A549 (cell line): ENCODE data around the gene PIK3CA. TPM values are rescaled to one million over a fixed set of nuclear protein-coding genes. Genes with fewer than 3 reads are reported as not detected.

ENCODE experiments used
- ATAC-seq, 2 experiments: fragments of 200-7000 bp in 1 of 2; fragments of >200 bp in 1 of 2; cut with Nextera tagmentation in 1 of 2; cut with Tn5 transposase in 1 of 2; 3 replicates each; pipeline versions ENCODE4 v1.8.0 to v1.9.1; 2018 to 2020; ENCODE audit warnings: mild to moderate bottlenecking in 1 of 2, moderate library complexity in 1 of 2
- CTCF ChIA-PET: fragments of 300-600 bp; sonication (Branson Sonifier 250); formaldehyde crosslinking; extraction: SDS; loops from one replicate; lab custom pipeline; 2021; ENCODE audit warnings: antibody characterized with exemption, inconsistent platforms; lab: Yijun Ruan, JAX
- POLR2A ChIA-PET: fragments of 350-600 bp; formaldehyde crosslinking; extraction: SDS; loops from one replicate; lab custom pipeline; 2021; ENCODE audit warnings: antibody characterized with exemption, inconsistent platforms; lab: Yijun Ruan, JAX
- DNase-seq, 2 experiments: peaks; one replicate each; pipeline versions ENCODE4 v3.0.0 to v3.0.0-alpha.2; 2011 to 2016; ENCODE audit warnings: low read depth in 1 of 2, low spot score in 1 of 2
- FAIRE-seq: peaks from 2 replicates; lab custom pipeline; 2011; peaks lifted over from hg19 to GRCh38; lab: Jason Lieb, UNC
- H3K27ac ChIP-seq, 2 experiments: fragments of >200 bp; sonication (Bioruptor Twin); formaldehyde crosslinking; 3 replicates each; pipeline ENCODE4 v1.5.1; 2016 to 2017
- H3K4me1 ChIP-seq: fragments of >200 bp; sonication (Bioruptor Twin); formaldehyde crosslinking; 3 replicates; pipeline ENCODE4 v1.6.1; 2016
- H3K4me2 ChIP-seq: fragments of >200 bp; sonication (Bioruptor Twin); formaldehyde crosslinking; 3 replicates; pipeline ENCODE4 v1.6.1; 2016
- H3K4me3 ChIP-seq: fragments of >200 bp; sonication (Bioruptor Twin); formaldehyde crosslinking; 3 replicates; pipeline ENCODE4 v1.5.1; 2016
- H3K9me3 ChIP-seq: fragments of >200 bp; sonication (Bioruptor Twin); formaldehyde crosslinking; 3 replicates; pipeline ENCODE4 v1.6.1; 2016
- CBX2 ChIP-seq: fragments of 200-600 bp; sonication (generic); IDR thresholded peaks from 2 replicates; pipeline ENCODE4 v1.6.1; 2016; ENCODE audit warnings: low read depth, mild to moderate bottlenecking, borderline replicate concordance
- CHD2 ChIP-seq: fragments of 150-350 bp; IDR thresholded peaks from 2 replicates; pipeline ENCODE4 v1.6.1; 2014; ENCODE audit warnings: low read length; ENCODE audit not compliant: partially characterized antibody
- ESRRA ChIP-seq: fragments of 150-350 bp; IDR thresholded peaks from 2 replicates; pipeline ENCODE4 v1.6.1; 2014; ENCODE audit warnings: mild to moderate bottlenecking, low read length, borderline replicate concordance
- HEYL ChIP-seq: fragments of 250-450 bp; sonication (Bioruptor Pico); IDR thresholded peaks from 2 replicates; pipeline ENCODE4 v1.8.0; 2021; ENCODE audit warnings: mild to moderate bottlenecking, moderate library complexity
- HOXB5 ChIP-seq: fragments of 250-450 bp; sonication (Bioruptor Pico); IDR thresholded peaks from 2 replicates; pipeline ENCODE4 v1.5.0; 2020; ENCODE audit warnings: mild to moderate bottlenecking, moderate library complexity
- JUN ChIP-seq, 2 experiments: fragments of >200 bp; sonication (Bioruptor Twin); formaldehyde crosslinking; IDR thresholded peaks; 2 replicates in 1 of 2; 3 replicates in 1 of 2; pipeline ENCODE4 v1.6.1; 2016 to 2017
- MAFK ChIP-seq: fragments of 450-650 bp; IDR thresholded peaks from 2 replicates; pipeline ENCODE4 v1.6.1; 2014; ENCODE audit not compliant: partially characterized antibody
- NR3C1 ChIP-seq: fragments of >200 bp; sonication (Bioruptor Twin); formaldehyde crosslinking; IDR thresholded peaks from 3 replicates; pipeline ENCODE4 v1.6.1; 2017
- RNF2 ChIP-seq: fragments of 200-600 bp; sonication (generic); IDR thresholded peaks from 2 replicates; pipeline ENCODE4 v1.6.1; 2016; ENCODE audit warnings: low read depth, mild to moderate bottlenecking, antibody characterized with exemption, moderate library complexity, borderline replicate concordance
- ZC3H11A ChIP-seq: fragments of 450-650 bp; IDR thresholded peaks from 2 replicates; pipeline ENCODE4 v1.6.1; 2014; ENCODE audit warnings: antibody characterized with exemption, mild to moderate bottlenecking
- WGBS: methylation state at CpG from one replicate; pipeline ENCODE4 v1.1.6; 2017; ENCODE audit errors: missing lambda C conversion rate; 5-methylcytosine and 5-hydroxymethylcytosine counted together
- polyA plus RNA-seq, 4 experiments: library from polyadenylated mRNA; depleted of rRNA in 3 of 4; stranded (reverse); fragments of >200 nt; fragmentation: RNase III in 1 of 4; extraction: RNeasy Plus Mini Kit Qiagen cat#74134 plus additional on column Dnase treatment in 1 of 4; gene quantifications; 2 replicates in 3 of 4; 3 replicates in 1 of 4; pipeline ENCODE4 v1.2.3, GENCODE V29; 2011 to 2017
- TF ChIP-seq, protein P1 (sequence below): fragments of 250-450 bp; sonication (Bioruptor Pico); IDR thresholded peaks from 2 replicates; pipeline ENCODE4 v1.5.0; 2021; ENCODE audit warnings: mild to moderate bottlenecking, moderate library complexity, borderline replicate concordance
- TF ChIP-seq, protein P2 (sequence below): IDR thresholded peaks from 2 replicates; pipeline ENCODE4 v1.6.1; 2012
- TF ChIP-seq, protein P3 (sequence below): IDR thresholded peaks from 2 replicates; pipeline ENCODE4 v1.6.1; 2012; ENCODE audit warnings: low read depth, borderline replicate concordance
- TF ChIP-seq, protein P4 (sequence below): fragments of >200 bp; sonication (Bioruptor Twin); formaldehyde crosslinking; IDR thresholded peaks from 3 replicates; pipeline ENCODE4 v1.6.1; 2016
- TF ChIP-seq, protein P5 (sequence below): fragments of 200-600 bp; sonication (generic); IDR thresholded peaks from 2 replicates; pipeline ENCODE4 v1.6.1; 2016; ENCODE audit warnings: antibody characterized with exemption, mild to moderate bottlenecking, moderate library complexity

Gene PIK3CA
- polyA plus RNA-seq, 2 of the 4 experiments (the other 2 are of a cell fraction) = 6.2 to 10.3 TPM

DNA sequence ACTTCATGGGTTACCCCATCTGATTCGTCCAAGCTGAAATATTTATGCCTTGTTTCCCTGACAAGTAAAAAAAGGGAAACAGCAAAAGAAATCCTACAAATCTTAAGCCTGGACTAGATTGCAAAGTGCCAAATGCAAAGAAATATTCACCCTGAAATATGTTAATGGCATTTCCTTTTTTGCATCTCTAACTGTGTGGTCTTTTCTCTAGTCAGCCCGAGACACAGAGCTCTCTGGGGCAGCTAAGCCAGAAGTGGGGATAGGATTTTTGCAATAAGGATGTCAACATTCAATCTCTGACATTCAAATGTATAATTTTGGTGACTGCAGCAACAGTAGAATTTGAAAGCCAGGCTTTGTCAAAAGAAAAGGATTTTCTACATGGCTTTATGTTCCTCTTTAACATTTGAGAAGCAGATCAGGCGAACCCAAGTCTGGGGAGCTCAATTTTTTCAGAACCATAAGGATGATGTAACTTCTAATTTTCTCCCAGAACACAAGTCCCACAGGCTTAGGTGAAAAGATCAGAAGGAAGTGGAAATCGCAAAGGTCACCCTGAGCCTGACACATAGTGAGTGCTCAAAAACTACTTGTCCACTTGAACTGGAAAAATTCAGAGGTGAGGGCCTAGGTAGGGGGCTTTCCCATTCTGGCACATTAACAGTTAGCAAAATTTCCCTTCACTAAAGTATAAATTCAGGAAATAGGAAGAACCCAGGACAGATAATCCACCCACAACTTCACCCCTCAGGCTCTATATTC, 131.0 kb downstream of the PIK3CA start (continued):
- no peak for TF ChIP-seq HEYL

DNA sequence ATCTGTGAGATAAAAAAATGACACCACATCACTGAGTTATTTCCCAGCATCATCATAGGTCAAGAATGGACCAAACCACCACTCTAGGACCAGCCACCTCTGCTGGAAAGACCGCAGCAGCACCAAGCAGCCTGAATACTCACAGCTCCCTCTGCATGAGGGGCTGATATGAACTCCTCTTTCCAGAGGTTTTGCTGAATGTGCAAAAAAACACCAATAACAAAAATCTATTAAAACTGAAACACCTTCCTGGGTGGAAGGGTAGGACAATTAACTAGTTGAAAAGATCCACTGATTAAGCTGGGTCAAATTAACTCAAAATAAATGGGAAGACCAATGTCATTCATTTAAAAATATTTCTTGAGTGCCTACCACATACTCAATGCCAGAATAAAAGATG, 131.7 kb downstream of the PIK3CA start:
- FAIRE-seq (no peak), DNase-seq (no peak), ATAC-seq (no peak)
- Histone ChIP-seq H3K9me3 (no peaks in the 10 kb centered on the region), H3K4me1 (no peaks in the 10 kb centered on the region), H3K4me2 (no peak overlapping the region), H3K4me3 (no peak overlapping the region), H3K27ac (no peak overlapping the region)
- ChIA-PET POLR2A (no interaction called here), CTCF (interaction anchor here (0.7 kb wide), 1 partner anchor 9 kb away, joined by 3 read pairs; no protein-coding TSS in a partner anchor)
- TF ChIP-seq ESRRA (no peak), MAFK (peak; percentile 89)
- WGBS = 29% methylated on average over 1 of the region's 1 CpG

DNA sequence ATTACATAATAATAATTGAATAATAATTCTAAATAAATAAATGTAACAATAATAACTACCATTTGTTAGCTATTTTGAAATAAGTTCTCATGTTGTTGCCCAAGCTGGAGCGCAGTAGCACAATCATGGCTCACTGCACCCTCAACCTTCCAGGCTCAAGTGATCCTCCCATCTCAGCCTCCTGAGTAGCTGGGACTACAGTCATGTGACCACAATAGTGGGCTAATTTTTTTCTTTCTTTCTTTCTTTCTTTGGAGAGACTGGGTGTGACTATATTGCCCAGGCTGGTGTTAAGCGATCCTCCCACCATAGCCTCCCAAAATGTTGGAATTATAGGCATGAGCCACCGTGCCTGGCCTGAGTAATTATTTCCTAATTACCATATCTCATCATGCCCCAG, 133.7 kb downstream of the PIK3CA start:
- Histone ChIP-seq H3K27ac (no peak overlapping the region), H3K9me3 (no peaks in the 10 kb centered on the region), H3K4me1 (no peaks in the 10 kb centered on the region), H3K4me2 (no peak overlapping the region), H3K4me3 (no peak overlapping the region)
- POLR2A ChIA-PET = no interaction called here
- FAIRE-seq (no peak), DNase-seq (no peak), ATAC-seq (no peak)
- 80% methylated on average over 3 of the region's 3 CpGs for WGBS
- CTCF ChIA-PET = interaction anchor here (0.5 to 2.1 kb wide), 2 partner anchors 10 to 117 kb away, joined by 3 to 5 read pairs; no protein-coding TSS in a partner anchor
- TF ChIP-seq RNF2 = no peak
- no peak for TF ChIP-seq CHD2
- no peak for TF ChIP-seq ZC3H11A
- TF ChIP-seq NR3C1 = no peak
- TF ChIP-seq, protein P1, sequence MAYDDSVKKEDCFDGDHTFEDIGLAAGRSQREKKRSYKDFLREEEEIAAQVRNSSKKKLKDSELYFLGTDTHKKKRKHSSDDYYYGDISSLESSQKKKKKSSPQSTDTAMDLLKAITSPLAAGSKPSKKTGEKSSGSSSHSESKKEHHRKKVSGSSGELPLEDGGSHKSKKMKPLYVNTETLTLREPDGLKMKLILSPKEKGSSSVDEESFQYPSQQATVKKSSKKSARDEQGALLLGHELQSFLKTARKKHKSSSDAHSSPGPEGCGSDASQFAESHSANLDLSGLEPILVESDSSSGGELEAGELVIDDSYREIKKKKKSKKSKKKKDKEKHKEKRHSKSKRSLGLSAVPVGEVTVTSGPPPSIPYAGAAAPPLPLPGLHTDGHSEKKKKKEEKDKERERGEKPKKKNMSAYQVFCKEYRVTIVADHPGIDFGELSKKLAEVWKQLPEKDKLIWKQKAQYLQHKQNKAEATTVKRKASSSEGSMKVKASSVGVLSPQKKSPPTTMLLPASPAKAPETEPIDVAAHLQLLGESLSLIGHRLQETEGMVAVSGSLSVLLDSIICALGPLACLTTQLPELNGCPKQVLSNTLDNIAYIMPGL (CRISPR knock-in tag) = no peak
- no peak for TF ChIP-seq HOXB5 (CRISPR knock-in tag)
- TF ChIP-seq, protein P2, sequence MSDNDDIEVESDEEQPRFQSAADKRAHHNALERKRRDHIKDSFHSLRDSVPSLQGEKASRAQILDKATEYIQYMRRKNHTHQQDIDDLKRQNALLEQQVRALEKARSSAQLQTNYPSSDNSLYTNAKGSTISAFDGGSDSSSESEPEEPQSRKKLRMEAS = no peak
- TF ChIP-seq, protein P3, sequence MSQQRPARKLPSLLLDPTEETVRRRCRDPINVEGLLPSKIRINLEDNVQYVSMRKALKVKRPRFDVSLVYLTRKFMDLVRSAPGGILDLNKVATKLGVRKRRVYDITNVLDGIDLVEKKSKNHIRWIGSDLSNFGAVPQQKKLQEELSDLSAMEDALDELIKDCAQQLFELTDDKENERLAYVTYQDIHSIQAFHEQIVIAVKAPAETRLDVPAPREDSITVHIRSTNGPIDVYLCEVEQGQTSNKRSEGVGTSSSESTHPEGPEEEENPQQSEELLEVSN = no peak

DNA sequence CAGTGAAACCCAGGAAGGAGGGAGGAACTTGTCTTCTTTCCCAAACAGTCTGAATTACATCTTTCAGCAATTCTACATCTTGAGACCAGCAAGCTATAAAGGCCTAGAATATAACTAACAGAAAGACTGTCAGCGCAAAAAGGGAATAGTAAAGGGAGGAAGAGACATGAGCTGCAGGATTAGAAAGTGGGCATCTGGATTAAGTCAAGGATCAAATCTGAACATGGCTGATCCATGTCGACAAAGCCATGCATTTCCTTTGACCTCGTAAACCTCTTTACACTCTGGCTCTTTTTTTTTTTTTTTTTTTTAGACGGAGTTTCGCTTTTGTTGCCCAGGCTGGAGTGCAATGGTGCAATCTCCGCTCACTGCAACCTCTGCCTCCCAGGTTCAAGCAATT, 138.2 kb downstream of the PIK3CA start:
- H3K4me2 ChIP-seq = no peak overlapping the region
- FAIRE-seq (no peak), ATAC-seq (no peak), DNase-seq (no peak)
- H3K4me3 ChIP-seq = no peak overlapping the region
- no peaks in the 10 kb centered on the region for H3K9me3 ChIP-seq
- 84% methylated on average over 6 of the region's 6 CpGs for WGBS
- H3K27ac ChIP-seq = no peak overlapping the region
- H3K4me1 ChIP-seq = no peaks in the 10 kb centered on the region
- CTCF ChIA-PET = interaction anchor here (1.0 kb wide), 1 partner anchor 29 kb away, joined by 3 read pairs; no protein-coding TSS in a partner anchor
- no peak for TF ChIP-seq JUN (IDR thresholded peaks at IDR 0.05)
- no peak for TF ChIP-seq CBX2
- TF ChIP-seq, protein P4, sequence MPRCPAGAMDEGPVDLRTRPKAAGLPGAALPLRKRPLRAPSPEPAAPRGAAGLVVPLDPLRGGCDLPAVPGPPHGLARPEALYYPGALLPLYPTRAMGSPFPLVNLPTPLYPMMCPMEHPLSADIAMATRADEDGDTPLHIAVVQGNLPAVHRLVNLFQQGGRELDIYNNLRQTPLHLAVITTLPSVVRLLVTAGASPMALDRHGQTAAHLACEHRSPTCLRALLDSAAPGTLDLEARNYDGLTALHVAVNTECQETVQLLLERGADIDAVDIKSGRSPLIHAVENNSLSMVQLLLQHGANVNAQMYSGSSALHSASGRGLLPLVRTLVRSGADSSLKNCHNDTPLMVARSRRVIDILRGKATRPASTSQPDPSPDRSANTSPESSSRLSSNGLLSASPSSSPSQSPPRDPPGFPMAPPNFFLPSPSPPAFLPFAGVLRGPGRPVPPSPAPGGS = no peak
- TF ChIP-seq, protein P5, sequence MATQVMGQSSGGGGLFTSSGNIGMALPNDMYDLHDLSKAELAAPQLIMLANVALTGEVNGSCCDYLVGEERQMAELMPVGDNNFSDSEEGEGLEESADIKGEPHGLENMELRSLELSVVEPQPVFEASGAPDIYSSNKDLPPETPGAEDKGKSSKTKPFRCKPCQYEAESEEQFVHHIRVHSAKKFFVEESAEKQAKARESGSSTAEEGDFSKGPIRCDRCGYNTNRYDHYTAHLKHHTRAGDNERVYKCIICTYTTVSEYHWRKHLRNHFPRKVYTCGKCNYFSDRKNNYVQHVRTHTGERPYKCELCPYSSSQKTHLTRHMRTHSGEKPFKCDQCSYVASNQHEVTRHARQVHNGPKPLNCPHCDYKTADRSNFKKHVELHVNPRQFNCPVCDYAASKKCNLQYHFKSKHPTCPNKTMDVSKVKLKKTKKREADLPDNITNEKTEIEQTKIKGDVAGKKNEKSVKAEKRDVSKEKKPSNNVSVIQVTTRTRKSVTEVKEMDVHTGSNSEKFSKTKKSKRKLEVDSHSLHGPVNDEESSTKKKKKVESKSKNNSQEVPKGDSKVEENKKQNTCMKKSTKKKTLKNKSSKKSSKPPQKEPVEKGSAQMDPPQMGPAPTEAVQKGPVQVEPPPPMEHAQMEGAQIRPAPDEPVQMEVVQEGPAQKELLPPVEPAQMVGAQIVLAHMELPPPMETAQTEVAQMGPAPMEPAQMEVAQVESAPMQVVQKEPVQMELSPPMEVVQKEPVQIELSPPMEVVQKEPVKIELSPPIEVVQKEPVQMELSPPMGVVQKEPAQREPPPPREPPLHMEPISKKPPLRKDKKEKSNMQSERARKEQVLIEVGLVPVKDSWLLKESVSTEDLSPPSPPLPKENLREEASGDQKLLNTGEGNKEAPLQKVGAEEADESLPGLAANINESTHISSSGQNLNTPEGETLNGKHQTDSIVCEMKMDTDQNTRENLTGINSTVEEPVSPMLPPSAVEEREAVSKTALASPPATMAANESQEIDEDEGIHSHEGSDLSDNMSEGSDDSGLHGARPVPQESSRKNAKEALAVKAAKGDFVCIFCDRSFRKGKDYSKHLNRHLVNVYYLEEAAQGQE = no peak
- TF ChIP-seq, all 56 proteins: peak for 0
- POLR2A ChIA-PET = no interaction called here
